HG03520 (cell line): ENCODE measurements around the gene GNL3.
A peak's percentile ranks its signal among the peaks of the same experiment; 100 is the strongest.
"Not testable (repeated sequence)": the region's sequence is repeated elsewhere in the genome, so short reads cannot be mapped to it uniquely, and the experiment has no call there.

Experiments used
- ATAC-seq: cut with Tn5 transposase; IDR thresholded peaks from one replicate; pipeline ENCODE4 v1.9.1; 2021; ENCODE audit warnings: mild to moderate bottlenecking, moderate library complexity; ENCODE audit not compliant: unreplicated experiment

The GNL3 gene, protein sequence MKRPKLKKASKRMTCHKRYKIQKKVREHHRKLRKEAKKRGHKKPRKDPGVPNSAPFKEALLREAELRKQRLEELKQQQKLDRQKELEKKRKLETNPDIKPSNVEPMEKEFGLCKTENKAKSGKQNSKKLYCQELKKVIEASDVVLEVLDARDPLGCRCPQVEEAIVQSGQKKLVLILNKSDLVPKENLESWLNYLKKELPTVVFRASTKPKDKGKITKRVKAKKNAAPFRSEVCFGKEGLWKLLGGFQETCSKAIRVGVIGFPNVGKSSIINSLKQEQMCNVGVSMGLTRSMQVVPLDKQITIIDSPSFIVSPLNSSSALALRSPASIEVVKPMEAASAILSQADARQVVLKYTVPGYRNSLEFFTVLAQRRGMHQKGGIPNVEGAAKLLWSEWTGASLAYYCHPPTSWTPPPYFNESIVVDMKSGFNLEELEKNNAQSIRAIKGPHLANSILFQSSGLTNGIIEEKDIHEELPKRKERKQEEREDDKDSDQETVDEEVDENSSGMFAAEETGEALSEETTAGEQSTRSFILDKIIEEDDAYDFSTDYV

DNA sequence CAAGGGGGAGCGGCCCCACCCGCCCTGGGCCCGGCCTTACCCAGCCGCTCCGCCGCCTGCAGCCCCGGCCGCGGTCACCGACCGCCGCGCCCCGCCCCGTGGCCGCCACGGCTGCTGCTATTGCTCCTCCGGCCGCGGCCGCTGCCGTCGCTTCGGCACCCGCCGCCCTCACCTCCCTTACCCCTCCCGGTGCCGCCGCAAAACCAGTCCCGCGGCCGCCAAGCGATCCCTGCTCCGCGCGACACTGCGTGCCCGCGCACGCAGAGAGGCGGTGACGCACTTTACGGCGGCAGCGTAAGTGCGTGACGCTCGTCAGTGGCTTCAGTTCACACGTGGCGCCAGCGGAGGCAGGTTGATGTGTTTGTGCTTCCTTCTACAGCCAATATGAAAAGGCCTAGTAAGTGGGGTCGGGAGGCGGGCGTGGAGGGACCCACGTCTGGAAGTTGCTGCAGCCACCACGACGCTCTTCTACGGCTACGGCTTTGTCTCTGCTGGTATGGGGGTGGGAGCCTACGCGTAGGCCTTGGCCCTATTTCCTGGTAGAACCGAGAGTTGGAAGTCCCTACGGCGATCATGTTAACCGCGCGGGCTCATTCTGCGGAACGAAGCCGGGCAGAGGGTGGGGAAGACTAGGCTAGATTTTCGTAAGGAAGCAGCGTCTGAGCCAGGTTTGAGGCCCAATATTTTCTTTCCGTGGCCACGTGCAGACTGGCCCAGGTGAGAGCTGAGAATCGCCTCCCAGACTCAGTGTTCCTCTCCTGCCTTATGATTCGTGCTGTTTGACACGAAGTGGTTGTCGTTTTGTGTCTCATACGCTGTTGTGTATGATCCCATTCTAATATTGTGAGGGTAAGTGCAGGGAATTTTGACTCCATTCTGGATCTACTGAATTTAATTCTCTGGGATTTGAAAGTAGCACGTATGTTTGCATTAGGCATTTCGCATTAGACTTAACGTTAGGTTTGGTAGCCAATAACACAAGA, at the start of gene GNL3, which contains the start of gene PBRM1:
Gene GNL3 (plus strand): TSS at position 324 of the 983 bp plus-strand sequence. CDS start 61 bp downstream, at position 385.
Gene PBRM1 (minus strand): TSS at position 205 of the 983 bp plus-strand sequence.
- ATAC-seq, result peak; percentile 67

DNA sequence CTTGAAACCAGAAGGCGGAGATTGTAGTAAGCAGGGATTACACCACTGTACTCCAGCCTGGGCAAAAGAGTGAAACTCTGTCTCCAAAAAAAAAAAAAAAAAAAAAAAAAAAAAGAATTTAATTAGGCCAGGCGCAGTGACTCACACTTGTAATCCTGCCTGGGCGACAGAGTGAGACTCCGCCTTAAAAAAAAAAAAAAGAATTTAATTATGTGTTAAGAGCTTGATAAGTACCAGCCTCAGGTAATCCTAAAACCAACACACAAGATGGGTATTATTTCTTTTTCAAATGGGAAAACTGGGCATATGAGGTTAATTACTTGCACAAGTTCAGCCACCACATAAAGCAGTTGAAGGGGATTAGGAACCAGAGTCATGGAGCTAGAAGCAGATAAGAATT, 49.2 kb upstream of the GNL3 start:
- ATAC-seq, result no peak

GRCh38 chr3:52645549-52645948, 40.3 kb upstream of the GNL3 start:
- no peak for ATAC-seq

GRCh38 chr3:52649461-52650210, 36.2 kb upstream of the GNL3 start:
- no peak for ATAC-seq

GRCh38 chr3:52650439-52650838, 35.4 kb upstream of the GNL3 start:
- ATAC-seq, result no peak

DNA sequence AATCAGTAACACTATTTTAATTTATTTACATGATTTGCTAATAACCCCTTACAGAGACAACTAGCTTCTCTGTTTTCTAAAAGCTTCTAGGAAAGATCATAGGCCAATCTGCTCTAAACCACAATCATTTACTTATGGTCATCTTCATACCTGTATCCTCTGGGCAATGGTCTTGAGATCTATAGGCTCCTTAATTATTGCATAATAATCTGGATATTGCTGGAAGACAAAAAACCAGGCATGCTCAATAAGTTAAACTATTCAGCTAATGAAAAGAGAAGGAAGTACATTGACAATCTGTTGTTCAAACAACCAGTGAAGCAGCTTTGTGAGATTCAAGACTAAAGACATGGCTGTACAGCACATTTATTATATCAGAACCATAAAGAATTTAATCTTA, 34.2 kb upstream of the GNL3 start:
- no peak for ATAC-seq

GRCh38 chr3:52655895-52656294, 29.9 kb upstream of the GNL3 start:
- ATAC-seq, result no peak

- ATAC-seq, result no peak
These were observed 25.8 kb upstream of the GNL3 start for GRCh38 chr3:52660046-52660445.

DNA sequence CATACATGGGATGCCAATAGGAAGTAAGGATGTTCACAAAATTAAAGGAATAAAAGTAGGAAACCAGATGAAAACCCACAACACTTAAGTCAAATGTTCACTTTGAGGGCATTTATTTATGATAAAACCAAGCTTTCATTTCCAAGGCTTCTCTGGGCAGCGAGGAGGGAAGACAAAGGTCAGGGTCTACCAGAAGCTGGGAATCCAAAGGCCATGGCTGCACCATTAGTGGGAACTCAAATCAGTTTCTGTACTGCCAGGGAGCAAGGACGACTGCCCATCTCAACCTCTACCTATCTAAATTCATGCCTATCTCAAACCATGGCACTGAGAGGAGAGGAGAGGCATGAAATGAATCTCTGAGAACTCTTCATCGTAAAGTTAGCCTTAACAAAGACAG, 22.7 kb upstream of the GNL3 start:
- no peak for ATAC-seq

DNA sequence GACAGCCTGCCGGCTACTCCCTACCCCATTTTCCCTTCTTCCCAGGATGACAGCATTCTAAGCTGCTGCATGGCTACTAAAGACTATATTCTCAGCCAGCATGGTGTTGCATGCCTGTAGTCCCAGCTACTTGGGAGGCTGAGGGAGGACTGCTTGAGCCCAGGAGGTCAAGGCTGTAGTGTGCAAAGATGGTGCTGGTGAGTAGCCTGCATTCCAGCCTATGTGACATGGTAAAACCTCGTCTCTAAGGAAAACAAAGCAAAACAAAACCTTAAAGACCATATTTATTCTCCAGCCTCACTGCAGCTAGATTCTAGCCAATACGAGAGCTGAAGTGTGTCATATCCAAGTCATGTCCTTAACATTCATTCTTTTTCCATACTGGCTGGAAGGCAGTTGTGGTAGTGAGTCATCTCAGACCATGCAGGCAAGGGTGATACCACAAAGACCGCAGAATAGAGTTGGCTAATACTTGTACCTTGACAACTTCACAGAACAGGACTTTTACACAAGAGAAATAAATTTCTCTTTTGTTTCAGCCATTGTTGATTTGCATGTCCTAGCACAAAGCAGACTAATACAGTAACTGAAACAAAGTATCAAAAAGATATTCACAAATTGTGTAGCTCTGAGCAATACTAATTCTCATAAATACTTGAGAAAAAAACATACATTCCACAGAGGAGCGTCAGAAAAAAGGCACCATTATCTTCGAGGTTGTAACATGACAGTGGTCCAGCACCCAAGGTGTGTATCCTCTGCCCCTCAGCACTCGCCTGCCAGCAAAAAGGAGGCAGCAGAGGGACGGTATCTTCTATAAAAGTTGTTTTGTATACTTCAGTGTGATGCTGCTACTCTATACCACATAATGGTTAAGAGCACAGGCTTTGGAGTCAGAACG, 15.0 kb upstream of the GNL3 start:
- peak; percentile 75 for ATAC-seq

- no peak for ATAC-seq
These were observed 14.2 kb upstream of the GNL3 start for GRCh38 chr3:52671676-52672075.

- ATAC-seq, result not testable (repeated sequence)
These were observed 9.6 kb upstream of the GNL3 start for GRCh38 chr3:52676201-52676600.

DNA sequence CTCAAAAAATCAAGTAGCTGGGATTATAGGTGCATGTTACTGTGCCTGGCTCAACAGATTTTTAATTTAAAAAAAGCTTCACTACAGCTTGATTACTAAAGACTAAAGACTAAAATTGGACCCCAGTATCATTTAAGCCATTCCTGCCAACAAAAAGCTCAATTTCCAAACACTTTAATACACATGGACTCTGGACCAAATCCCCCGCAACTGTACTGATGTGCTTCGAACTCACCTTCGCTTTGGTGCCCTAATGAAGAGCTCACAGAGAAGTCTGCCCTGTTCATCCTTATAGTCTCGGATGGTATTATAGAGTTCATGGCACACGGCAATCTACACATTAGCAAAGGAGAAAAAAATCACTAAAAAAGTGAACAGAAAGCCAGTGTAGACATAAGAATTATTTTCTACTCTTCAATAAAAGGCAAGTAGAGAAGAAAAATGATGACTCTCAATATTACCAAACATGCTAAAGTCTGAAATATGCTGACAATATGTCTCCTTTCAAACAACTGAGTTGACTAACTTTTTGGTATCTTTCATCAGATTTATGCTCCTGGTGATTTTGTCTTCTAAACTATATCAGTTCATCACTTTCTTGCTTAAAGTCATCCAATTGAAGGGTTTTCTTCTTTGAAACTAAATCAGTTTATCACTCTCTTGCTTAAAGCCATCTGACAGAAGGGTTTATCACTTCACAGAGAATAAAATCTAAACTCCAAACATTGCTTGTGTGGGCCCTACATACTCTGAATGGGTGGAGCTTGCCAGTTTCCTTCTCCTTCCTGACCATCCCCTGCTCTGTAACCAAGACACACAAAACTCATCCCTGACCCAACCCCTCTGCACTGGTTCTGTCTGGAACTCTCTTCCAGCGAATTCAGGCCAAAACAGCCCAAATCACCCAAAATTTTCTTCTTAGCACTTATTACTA, 7.3 kb upstream of the GNL3 start:
- ATAC-seq, result no peak

DNA sequence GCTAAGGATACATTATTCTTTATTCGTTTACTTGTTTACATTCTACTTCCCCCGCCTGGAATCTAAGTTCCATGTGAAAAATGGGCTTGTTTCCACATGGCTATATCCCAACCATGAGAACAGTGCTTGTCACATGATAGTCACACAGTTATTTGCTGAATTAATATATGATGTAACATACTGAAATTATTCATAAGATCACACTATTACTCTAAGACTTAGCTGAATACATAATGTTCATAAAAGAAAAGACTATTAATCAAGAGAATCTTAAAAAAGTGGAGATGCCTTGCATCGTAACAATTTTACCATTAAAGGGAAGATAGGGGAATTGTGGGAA, 6.7 kb upstream of the GNL3 start:
- no peak for ATAC-seq

- ATAC-seq, result no peak
These were observed 6.0 kb upstream of the GNL3 start for GRCh38 chr3:52679811-52680210.

DNA sequence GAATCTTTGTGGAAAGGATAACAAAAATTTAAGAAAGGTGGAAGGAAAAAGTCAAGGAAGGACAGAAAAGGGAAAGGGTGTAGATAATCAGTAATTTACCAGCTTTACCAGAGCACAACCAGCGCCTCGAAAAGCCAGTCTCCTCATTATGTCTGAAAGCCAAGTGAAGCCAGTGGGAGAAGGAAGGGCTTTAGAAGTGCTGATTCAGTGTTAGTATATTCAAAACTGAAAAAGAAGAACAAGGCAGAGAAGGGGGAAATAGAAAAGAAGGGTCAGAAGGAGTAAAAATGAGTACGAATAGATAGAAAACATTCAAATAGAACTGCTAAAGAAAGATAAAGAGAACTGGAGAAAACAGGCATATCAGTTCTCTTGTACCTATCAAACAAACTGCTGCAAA, 4.2 kb upstream of the GNL3 start:
- ATAC-seq, result no peak

- ATAC-seq, result no peak
These were observed 3.8 kb upstream of the GNL3 start for GRCh38 chr3:52682016-52682415.

DNA sequence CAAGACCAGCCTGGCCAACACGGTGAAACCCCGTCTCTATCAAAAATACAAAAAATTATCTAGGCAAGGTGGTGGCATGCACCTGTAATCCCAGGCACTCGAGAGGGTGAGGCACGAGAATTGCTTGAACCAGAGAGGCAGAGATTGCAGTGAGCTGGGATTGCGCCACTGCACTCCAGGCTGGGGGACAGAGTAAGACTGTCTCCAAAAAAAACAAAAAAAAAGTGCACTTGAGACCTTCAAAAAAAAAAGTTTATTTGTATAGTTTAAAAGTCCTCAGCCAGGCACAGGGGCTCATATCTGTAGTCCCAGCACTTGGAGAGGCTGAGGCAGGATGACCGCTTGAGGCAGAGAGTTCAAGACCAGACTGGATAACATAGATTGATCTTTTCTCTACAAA, 2.2 kb upstream of the GNL3 start:
- no peak for ATAC-seq

DNA sequence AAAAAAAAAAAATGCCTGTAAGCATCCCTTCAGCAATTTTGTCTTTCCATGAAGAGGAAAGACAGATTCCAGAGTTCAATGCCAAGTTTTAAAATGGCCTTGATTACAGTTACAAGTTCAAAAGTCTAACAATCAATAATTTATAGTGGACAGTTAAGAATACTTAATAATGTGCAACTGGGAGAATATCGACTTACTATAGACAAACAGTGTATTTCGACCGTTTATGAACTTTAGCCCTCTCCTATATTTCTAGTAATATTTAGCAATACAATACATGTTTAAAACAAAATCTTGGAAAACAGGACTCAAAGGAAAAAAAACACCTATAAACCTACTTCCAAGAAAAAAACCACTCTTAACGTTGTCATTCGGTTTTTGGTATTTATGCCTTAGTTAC, 1.6 kb upstream of the GNL3 start:
- no peak for ATAC-seq
